Measurements from ENCODE around the gene EIF2AK3.

Gene EIF2AK3

DNA sequence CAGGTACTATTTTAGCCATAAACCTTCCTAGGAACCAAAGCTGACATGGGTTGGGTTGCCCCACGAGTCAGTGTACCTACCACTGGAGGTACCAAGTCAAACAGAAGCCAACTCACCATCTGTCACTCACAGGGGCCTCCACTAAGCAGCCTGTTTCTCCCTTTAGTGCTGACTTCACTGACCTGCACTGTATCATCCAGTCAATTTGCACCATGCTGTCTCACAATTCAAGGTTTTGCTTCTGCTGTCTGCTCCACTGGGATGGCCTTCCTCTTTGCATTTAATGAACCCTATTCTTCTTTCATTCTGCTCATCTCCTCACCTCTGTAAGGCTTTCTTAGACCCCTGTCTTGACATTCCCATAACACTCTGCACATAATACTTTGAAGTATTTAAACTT lies 47.2 kb downstream of the EIF2AK3 start:
- no peaks in the 10 kb centered on the region for H3K4me1 ChIP-seq (ENCODE audit: control insufficient read depth in 1 of 2, insufficient read depth in 1 of 2, low read depth in 1 of 2, low read length in 1 of 2)
- H3K36me3 ChIP-seq = peaks cover 87% of the 10 kb centered on the region
- no peak overlapping the region for H3K4me3 ChIP-seq (ENCODE audit: low read depth in 1 of 2, low read length in 1 of 2)
- no peak overlapping the region for H3K27ac ChIP-seq
- H3K9me3 ChIP-seq = no peaks in the 10 kb centered on the region
- TF ChIP-seq, protein P1, sequence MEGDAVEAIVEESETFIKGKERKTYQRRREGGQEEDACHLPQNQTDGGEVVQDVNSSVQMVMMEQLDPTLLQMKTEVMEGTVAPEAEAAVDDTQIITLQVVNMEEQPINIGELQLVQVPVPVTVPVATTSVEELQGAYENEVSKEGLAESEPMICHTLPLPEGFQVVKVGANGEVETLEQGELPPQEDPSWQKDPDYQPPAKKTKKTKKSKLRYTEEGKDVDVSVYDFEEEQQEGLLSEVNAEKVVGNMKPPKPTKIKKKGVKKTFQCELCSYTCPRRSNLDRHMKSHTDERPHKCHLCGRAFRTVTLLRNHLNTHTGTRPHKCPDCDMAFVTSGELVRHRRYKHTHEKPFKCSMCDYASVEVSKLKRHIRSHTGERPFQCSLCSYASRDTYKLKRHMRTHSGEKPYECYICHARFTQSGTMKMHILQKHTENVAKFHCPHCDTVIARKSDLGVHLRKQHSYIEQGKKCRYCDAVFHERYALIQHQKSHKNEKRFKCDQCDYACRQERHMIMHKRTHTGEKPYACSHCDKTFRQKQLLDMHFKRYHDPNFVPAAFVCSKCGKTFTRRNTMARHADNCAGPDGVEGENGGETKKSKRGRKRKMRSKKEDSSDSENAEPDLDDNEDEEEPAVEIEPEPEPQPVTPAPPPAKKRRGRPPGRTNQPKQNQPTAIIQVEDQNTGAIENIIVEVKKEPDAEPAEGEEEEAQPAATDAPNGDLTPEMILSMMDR (IDR thresholded peaks at IDR 0.05) = no peak
- H3K27me3 ChIP-seq = no peaks in the 10 kb centered on the region

DNA sequence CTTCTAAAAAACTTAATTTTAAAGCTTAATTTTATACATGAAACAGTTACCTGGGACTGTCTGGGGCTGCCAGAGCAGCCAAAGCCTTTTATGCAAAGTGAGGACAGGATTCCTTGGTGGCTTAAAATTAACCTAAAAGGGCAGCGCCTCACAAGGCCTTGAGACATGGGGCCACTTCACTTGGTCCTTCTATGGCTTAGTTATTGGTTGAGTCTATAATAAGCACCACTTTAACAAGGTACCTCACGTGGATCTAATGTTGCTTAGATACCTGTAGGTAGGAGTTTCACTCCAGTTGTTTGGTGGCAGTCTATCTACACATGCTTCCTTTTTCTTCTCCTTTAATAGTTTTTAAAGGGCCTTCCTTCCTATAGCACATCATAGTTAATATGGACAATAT lies 51.6 kb downstream of the EIF2AK3 start:
- no peaks in the 10 kb centered on the region for H3K4me1 ChIP-seq (ENCODE audit: control insufficient read depth in 1 of 2, insufficient read depth in 1 of 2, low read depth in 1 of 2, low read length in 1 of 2)
- H3K4me3 ChIP-seq (ENCODE audit: low read depth in 1 of 2, low read length in 1 of 2) = no peak overlapping the region
- peaks cover 82% of the 10 kb centered on the region for H3K36me3 ChIP-seq
- TF ChIP-seq, protein P1 (IDR thresholded peaks at IDR 0.05) = no peak
- H3K27ac ChIP-seq = no peak overlapping the region
- no peaks in the 10 kb centered on the region for H3K9me3 ChIP-seq
- H3K27me3 ChIP-seq = no peaks in the 10 kb centered on the region

DNA sequence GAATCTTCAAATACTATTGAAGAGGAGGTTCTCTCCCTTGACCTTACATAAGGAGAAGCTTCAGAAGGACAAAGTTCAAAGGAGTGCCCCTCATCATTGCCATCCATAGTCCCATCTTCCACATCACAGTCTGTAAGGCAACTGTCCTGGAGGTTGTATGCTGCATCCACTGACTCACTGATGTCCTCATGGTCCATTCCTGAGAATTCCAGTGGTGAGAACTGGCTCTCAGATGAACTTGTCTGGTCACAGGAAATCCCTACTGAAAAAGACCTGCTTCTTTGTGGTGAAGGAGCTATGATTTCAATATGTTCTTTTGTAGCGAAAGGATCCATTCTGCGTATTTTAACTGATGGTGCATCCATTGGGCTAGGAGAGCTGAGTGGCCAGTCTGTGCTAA lies 52.2 kb downstream of the EIF2AK3 start:
- H3K4me1 ChIP-seq (ENCODE audit: control insufficient read depth in 1 of 2, insufficient read depth in 1 of 2, low read depth in 1 of 2, low read length in 1 of 2) = no peaks in the 10 kb centered on the region
- TF ChIP-seq, protein P1 (IDR thresholded peaks at IDR 0.05) = no peak
- no peak overlapping the region for H3K4me3 ChIP-seq (ENCODE audit: low read depth in 1 of 2, low read length in 1 of 2)
- peaks cover 83% of the 10 kb centered on the region for H3K36me3 ChIP-seq
- H3K27me3 ChIP-seq = no peaks in the 10 kb centered on the region
- no peaks in the 10 kb centered on the region for H3K9me3 ChIP-seq
- H3K27ac ChIP-seq = no peak overlapping the region

DNA sequence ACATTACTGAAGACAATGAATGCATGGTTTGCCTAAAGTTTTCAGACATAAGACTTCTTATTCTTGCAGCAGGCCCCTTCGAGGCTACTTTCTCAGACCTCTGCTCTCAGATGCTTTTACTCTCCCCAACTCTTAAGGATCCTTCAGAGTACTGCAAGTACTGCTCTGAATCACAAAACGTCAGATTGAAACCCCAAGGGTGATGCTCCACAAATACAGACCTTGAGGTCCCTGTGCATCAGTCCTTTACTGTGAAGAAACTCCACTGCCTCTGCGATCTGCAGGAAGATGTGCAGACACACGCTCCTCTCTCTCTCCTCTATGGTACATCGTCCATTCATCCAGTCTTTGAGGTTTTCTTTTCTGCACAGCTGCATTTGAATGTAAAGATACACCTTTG lies 52.8 kb downstream of the EIF2AK3 start:
- Histone ChIP-seq H3K36me3 (peaks cover 83% of the 10 kb centered on the region), H3K27me3 (no peaks in the 10 kb centered on the region), H3K9me3 (no peaks in the 10 kb centered on the region), H3K27ac (no peak overlapping the region), H3K4me1 (ENCODE audit: control insufficient read depth in 1 of 2, insufficient read depth in 1 of 2, low read depth in 1 of 2, low read length in 1 of 2) (no peaks in the 10 kb centered on the region), H3K4me3 (ENCODE audit: low read depth in 1 of 2, low read length in 1 of 2) (no peak overlapping the region)
- TF ChIP-seq, protein P1 (IDR thresholded peaks at IDR 0.05) = no peak

DNA sequence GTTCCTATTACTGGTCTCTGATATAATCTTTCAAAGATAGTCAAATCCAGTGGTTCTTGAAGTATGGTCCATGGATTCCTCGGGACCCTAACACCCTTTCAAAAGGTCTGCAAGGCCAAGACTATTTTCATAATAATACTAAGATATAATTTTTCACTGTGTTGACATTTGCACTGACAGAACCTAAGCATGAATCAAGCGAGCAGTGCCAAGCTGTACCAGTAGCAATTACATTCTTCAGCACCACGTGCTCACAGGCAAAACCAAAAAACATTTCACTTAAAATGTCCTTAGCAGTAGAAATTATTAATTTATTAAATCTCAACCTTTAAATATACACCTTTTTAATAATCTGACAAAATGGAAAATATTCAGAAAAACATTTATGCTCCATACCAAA lies 59.1 kb downstream of the EIF2AK3 start:
- H3K27me3 ChIP-seq = no peaks in the 10 kb centered on the region
- H3K9me3 ChIP-seq = no peaks in the 10 kb centered on the region
- no peak overlapping the region for H3K27ac ChIP-seq
- no peaks in the 10 kb centered on the region for H3K4me1 ChIP-seq (ENCODE audit: control insufficient read depth in 1 of 2, insufficient read depth in 1 of 2, low read depth in 1 of 2, low read length in 1 of 2)
- H3K4me3 ChIP-seq (ENCODE audit: low read depth in 1 of 2, low read length in 1 of 2) = no peak overlapping the region
- TF ChIP-seq, protein P1 (IDR thresholded peaks at IDR 0.05) = no peak
- H3K36me3 ChIP-seq = peaks cover 45% of the 10 kb centered on the region

DNA sequence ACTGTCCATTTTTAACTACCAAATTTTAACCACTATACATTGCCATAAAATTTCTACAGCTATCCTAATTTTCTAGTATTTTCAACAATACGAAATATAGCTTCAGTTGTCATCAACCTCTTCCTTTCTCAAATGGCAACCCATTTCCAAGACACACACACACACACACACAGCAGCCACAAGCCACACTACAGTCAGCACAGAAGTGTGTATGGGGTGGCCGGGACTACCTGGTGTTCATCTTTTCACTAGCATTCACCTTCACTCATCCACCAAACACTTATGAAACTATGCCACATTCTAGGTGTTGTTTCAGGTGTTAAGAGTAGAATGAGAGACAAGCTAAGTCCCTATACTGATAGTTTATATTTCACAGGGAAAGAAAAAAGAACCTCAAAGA lies 62.9 kb downstream of the EIF2AK3 start:
- H3K4me1 ChIP-seq (ENCODE audit: control insufficient read depth in 1 of 2, insufficient read depth in 1 of 2, low read depth in 1 of 2, low read length in 1 of 2) = no peaks in the 10 kb centered on the region
- H3K36me3 ChIP-seq = peaks cover 27% of the 10 kb centered on the region

More for the DNA sequence above, 62.9 kb downstream of the EIF2AK3 start:
- H3K4me3 ChIP-seq (ENCODE audit: low read depth in 1 of 2, low read length in 1 of 2) = no peak overlapping the region
- H3K9me3 ChIP-seq = no peaks in the 10 kb centered on the region
- H3K27ac ChIP-seq = no peak overlapping the region
- no peaks in the 10 kb centered on the region for H3K27me3 ChIP-seq
- TF ChIP-seq, protein P1 (IDR thresholded peaks at IDR 0.05) = no peak
